GM21717 (cell line): ENCODE data around the gene EXT2.

Source experiments
- ATAC-seq: cut with Tn5 transposase; IDR thresholded peaks from one replicate; pipeline ENCODE4 v1.9.1; 2021; ENCODE audit warnings: mild to moderate bottlenecking, moderate library complexity; ENCODE audit not compliant: unreplicated experiment

The EXT2 gene

GRCh38 chr11:44280257-44280656 is 184.8 kb downstream of the EXT2 start:
- ATAC-seq = no peak

DNA sequence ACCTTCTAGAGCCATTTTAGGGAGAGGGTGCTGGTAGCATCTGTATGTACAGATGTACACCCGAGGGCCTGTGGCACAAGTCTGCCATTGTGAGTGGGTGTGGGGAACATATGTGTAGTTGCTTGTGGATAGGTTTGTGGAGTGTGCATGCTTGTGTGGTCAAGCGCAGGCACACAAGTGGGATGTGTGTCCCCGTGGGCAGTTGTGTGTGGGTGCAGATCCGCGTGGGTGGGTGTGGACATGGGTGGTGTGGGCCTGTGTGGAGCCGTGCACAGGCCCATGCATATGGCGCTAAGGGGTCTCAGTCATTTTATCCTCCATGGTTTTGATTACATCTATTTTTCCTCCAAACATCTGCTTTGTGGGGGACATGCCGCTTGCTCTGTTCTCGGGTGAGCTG is 185.7 kb downstream of the EXT2 start:
- ATAC-seq = no peak

- ATAC-seq = no peak
These were observed 187.1 kb downstream of the EXT2 start for GRCh38 chr11:44282620-44283019.

GRCh38 chr11:44285756-44286155 is 190.3 kb downstream of the EXT2 start:
- no peak for ATAC-seq

- ATAC-seq = no peak
These were observed 190.9 kb downstream of the EXT2 start for GRCh38 chr11:44286268-44286880.

- no peak for ATAC-seq
These were observed 191.4 kb downstream of the EXT2 start for GRCh38 chr11:44286911-44287310.

GRCh38 chr11:44288133-44288526 is 192.7 kb downstream of the EXT2 start:
- ATAC-seq = no peak

DNA sequence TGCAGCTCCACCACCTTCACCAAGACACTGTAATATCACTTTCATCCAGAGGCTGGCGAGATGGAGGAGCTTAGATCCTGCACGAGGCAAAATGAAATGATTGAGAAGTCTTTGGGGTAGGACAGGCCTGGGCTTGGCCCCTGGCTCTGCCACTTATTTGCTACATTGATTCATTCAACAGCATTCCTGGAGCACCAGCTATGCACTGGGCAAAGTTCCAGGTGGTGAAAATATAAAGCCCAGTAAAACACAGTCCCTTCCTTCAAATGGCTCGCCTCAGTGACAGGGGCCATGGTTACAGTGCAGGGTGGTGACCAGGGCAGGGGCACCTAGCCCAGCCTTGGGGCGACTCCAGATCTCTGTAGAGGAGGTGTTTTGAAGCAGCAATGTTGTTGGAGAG is 194.7 kb downstream of the EXT2 start:
- ATAC-seq = no peak
